NCI-H1694 (cell line): ENCODE results near the gene REX1BD.
A peak's percentile ranks its signal among the peaks of the same experiment; 100 is the strongest.

Source experiments
- DNase-seq: peaks from one replicate; lab custom pipeline; 2025; lab: John Stamatoyannopoulos, UW

The REX1BD gene

GRCh38 chr19:18616023-18616422 lies 27.4 kb downstream of the REX1BD start:
- no peak for DNase-seq

GRCh38 chr19:18617562-18617961 lies 29.0 kb downstream of the REX1BD start:
- no peak for DNase-seq

- DNase-seq, result no peak
Observed at GRCh38 chr19:18618236-18618635, 29.6 kb downstream of the REX1BD start.

GRCh38 chr19:18620311-18620710 lies 31.7 kb downstream of the REX1BD start:
- DNase-seq, result no peak

- no peak for DNase-seq
Observed at GRCh38 chr19:18620902-18621301, 32.3 kb downstream of the REX1BD start.

- no peak for DNase-seq
Observed at GRCh38 chr19:18626906-18627305, 38.3 kb downstream of the REX1BD start.

- DNase-seq, result no peak
Observed at GRCh38 chr19:18629166-18630088, 40.8 kb downstream of the REX1BD start.

DNA sequence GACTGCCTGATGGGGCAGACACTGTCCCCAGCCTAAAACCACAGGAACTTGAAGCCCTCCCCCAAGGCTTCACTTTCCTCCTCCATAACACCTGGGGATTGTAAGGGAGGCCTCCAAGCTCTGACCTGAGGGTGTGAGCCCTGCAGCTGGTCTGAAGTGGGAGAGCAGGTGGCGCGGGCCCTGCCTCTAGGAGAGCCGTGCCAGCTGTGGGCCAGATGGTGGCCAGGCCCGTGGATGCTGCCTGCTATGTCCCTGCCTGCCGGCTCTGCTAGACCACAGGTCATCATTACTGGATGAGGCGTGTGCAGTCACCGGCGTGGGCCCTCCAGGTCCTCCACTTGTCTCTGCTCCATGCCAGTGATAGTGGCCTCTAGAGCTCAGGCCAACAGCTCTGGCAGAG lies 44.7 kb downstream of the REX1BD start:
- DNase-seq, result no peak

GRCh38 chr19:18634612-18635297 lies 46.2 kb downstream of the REX1BD start:
- peak; percentile 38 for DNase-seq

- DNase-seq, result no peak
Observed at GRCh38 chr19:18635831-18636182, 47.2 kb downstream of the REX1BD start.

DNA sequence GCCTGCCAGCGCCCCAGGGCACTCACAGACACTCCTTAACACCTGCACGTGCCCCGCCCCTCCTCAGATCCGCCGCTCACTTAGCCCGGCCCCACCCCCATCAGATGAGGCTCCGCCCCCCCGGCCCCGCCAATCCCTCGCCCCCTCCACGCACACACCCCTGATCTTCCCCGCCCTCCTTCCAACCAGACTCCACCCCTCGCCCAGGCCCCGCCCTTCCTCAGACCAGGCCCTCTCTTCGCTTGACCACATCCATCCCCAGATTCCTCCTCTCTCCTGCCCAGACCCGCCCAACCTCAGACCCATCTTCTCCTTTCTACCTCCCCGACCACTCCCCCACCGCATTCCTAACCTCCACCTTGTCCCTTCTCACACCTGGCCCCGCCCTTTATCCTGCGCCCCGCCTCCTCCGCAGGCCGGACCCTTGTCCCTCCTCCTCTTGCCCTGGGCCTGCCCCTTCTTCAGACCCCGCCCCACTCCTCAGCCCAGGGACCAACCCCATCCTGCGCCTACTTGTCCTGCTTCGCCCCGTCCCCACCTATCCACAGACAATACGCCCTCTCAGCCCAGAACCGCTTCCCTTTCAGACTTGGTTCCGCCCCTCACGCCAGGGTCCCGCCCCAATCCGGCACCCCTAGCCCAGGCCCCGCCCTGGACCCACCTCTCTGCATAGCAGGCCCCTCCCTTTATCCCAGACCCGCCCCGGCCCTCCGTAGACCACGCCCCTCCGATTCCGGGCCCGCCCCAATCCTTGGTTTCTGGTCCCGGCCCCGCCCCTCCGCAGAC lies 47.8 kb downstream of the REX1BD start:
- DNase-seq, result peak; percentile 96

GRCh38 chr19:18636969-18637629 lies 48.5 kb downstream of the REX1BD start, which contains the start of gene KLHL26:
KLHL26 (plus strand) TSS chr19:18637028; CDS start chr19:18637055, 27 bp downstream.
- no peak for DNase-seq

GRCh38 chr19:18637673-18638630 lies 49.4 kb downstream of the REX1BD start:
- DNase-seq, result no peak

GRCh38 chr19:18639706-18640243 lies 51.2 kb downstream of the REX1BD start:
- no peak for DNase-seq
